H1 (cell line): Measurements from ENCODE around the gene MAGI1. TPM values are rescaled to one million over a fixed set of nuclear protein-coding genes. Genes with fewer than 3 reads are reported as not detected.

Source experiments
- CTCF ChIA-PET: fragments of 300-600 bp; sonication (Branson Sonifier 250); formaldehyde crosslinking; loops from one replicate; lab custom pipeline; 2021; ENCODE audit not compliant: partially characterized antibody; lab: Charles Lee
- POLR2A ChIA-PET: fragments of 300-600 bp; sonication (Branson Sonifier 250); formaldehyde crosslinking; loops from one replicate; lab custom pipeline; 2021; ENCODE audit warnings: inconsistent platforms; ENCODE audit not compliant: partially characterized antibody; lab: Charles Lee
- DNase-seq, 2 experiments: peaks; one replicate each; pipeline versions ENCODE4 v3.0.0 to v3.0.0-alpha.2; 2010 to 2022; ENCODE audit warnings: low spot score in 2 of 2, low read depth in 1 of 2, mixed read lengths in 1 of 2
- FAIRE-seq: peaks from 2 replicates; lab custom pipeline; 2011; peaks lifted over from hg19 to GRCh38; lab: Jason Lieb, UNC
- H2AFZ ChIP-seq: 2 replicates; pipeline ENCODE4 v1.8.1; 2012; ENCODE audit warnings: low read length, inconsistent platforms
- H2AK5ac ChIP-seq: 2 replicates; pipeline ENCODE4 v1.6.1; 2013; ENCODE audit warnings: low read depth, low read length
- H2BK120ac ChIP-seq: replicated peaks from 2 replicates; pipeline ENCODE3; 2013; ENCODE audit warnings: low read depth, low read length, inconsistent platforms
- H2BK12ac ChIP-seq: 2 replicates; pipeline ENCODE4 v1.6.1; 2013; ENCODE audit warnings: low read depth, low read length
- H2BK15ac ChIP-seq: 2 replicates; pipeline ENCODE4 v1.6.1; 2013; ENCODE audit warnings: low read length
- H2BK20ac ChIP-seq: 2 replicates; pipeline ENCODE4 v1.6.1; 2013; ENCODE audit warnings: low read length
- H2BK5ac ChIP-seq: 2 replicates; pipeline ENCODE4 v1.6.1; 2013; ENCODE audit warnings: low read depth, low read length
- H3K14ac ChIP-seq: 2 replicates; pipeline ENCODE4 v1.6.1; 2013; ENCODE audit warnings: inconsistent platforms; ENCODE audit not compliant: insufficient read length
- H3K18ac ChIP-seq: 2 replicates; pipeline ENCODE4 v1.6.1; 2013; ENCODE audit warnings: low read length; ENCODE audit errors: extremely low read depth
- H3K23ac ChIP-seq: 2 replicates; pipeline ENCODE4 v1.6.1; 2013; ENCODE audit warnings: inconsistent platforms; ENCODE audit not compliant: insufficient read length
- H3K23me2 ChIP-seq: 2 replicates; pipeline ENCODE4 v1.6.1; 2013; ENCODE audit warnings: low read depth, low read length
- H3K27ac ChIP-seq: 2 replicates; pipeline ENCODE4 v1.6.1; 2011; ENCODE audit warnings: low read depth, low read length, inconsistent platforms
- H3K27me3 ChIP-seq, 4 experiments: replicated peaks in 1 of 4; 1 replicate in 1 of 4; 2 replicates in 3 of 4; pipeline versions ENCODE4 v1.6.1 to v1.8.1; 2011 to 2013; ENCODE audit warnings: low read length in 3 of 4, mild to moderate bottlenecking in 3 of 4, inconsistent platforms in 2 of 4, mixed read lengths in 2 of 4, moderate library complexity in 1 of 4; ENCODE audit not compliant: control insufficient read depth in 3 of 4, insufficient read depth in 3 of 4; ENCODE audit errors: extremely low read depth in 1 of 4
- H3K36me3 ChIP-seq, 4 experiments: 2 replicates each; pipeline versions ENCODE4 v1.6.1 to v1.8.1; 2011 to 2013; ENCODE audit warnings: mild to moderate bottlenecking in 4 of 4, low read length in 3 of 4, moderate library complexity in 2 of 4, control low read depth in 1 of 4, inconsistent platforms in 1 of 4; ENCODE audit not compliant: insufficient read depth in 4 of 4, control insufficient read depth in 2 of 4
- H3K4ac ChIP-seq: replicated peaks from 2 replicates; pipeline ENCODE3; 2013; ENCODE audit warnings: low read length, low read depth, mixed read lengths, inconsistent platforms; ENCODE audit not compliant: insufficient read length
- H3K4me1 ChIP-seq, 4 experiments: replicated peaks in 1 of 4; 1 replicate in 1 of 4; 2 replicates in 3 of 4; pipeline versions ENCODE4 v1.6.1 to v1.8.1; 2011 to 2013; ENCODE audit warnings: low read length in 3 of 4, inconsistent platforms in 2 of 4, mixed read lengths in 1 of 4; ENCODE audit not compliant: insufficient read depth in 4 of 4, control insufficient read depth in 3 of 4
- H3K4me2 ChIP-seq, 2 experiments: 2 replicates each; pipeline versions ENCODE4 v1.6.1 to v1.8.1; 2011 to 2013; ENCODE audit warnings: low read depth in 2 of 2, low read length in 2 of 2, control low read depth in 1 of 2, inconsistent platforms in 1 of 2, mild to moderate bottlenecking in 1 of 2; ENCODE audit not compliant: insufficient read depth in 1 of 2
- H3K4me3 ChIP-seq, 4 experiments: fragments of 200-600, 300-600 bp in 1 of 4; sonication (generic), shearing (Covaris generic), sonication (Bioruptor Twin) in 1 of 4; 2 replicates each; pipeline versions ENCODE4 v1.5.1 to v1.8.1; 2011 to 2016; ENCODE audit warnings: low read length in 4 of 4, low read depth in 3 of 4, control low read depth in 2 of 4, inconsistent platforms in 2 of 4, mild to moderate bottlenecking in 2 of 4, mixed read lengths in 1 of 4, moderate library complexity in 1 of 4; ENCODE audit not compliant: insufficient read depth in 2 of 4; ENCODE audit errors: extremely low read depth in 1 of 4
- H3K56ac ChIP-seq: replicated peaks from 2 replicates; pipeline ENCODE3; 2013; ENCODE audit warnings: low read depth, mild to moderate bottlenecking, mixed read lengths, low read length, inconsistent platforms; ENCODE audit not compliant: insufficient read length
- H3K79me1 ChIP-seq: 2 replicates; pipeline ENCODE4 v1.6.1; 2013; ENCODE audit warnings: low read depth, low read length, control low read depth
- H3K79me2 ChIP-seq, 2 experiments: 2 replicates each; pipeline versions ENCODE4 v1.6.1 to v1.8.1; 2012 to 2013; ENCODE audit warnings: low read length in 2 of 2, mild to moderate bottlenecking in 2 of 2, inconsistent platforms in 1 of 2; ENCODE audit not compliant: insufficient read depth in 2 of 2, control insufficient read depth in 1 of 2
- H3K9ac ChIP-seq, 4 experiments: replicated peaks in 1 of 4; 1 replicate in 1 of 4; 2 replicates in 3 of 4; pipeline versions ENCODE4 v1.6.1 to v1.8.1; 2011 to 2013; ENCODE audit warnings: low read depth in 3 of 4, low read length in 3 of 4, control low read depth in 2 of 4, mild to moderate bottlenecking in 2 of 4, moderate library complexity in 2 of 4, inconsistent platforms in 1 of 4; ENCODE audit errors: extremely low read depth in 1 of 4
- H3K9me3 ChIP-seq, 2 experiments: 2 replicates each; pipeline versions ENCODE4 v1.6.1 to v1.8.1; 2012 to 2013; ENCODE audit warnings: mild to moderate bottlenecking in 2 of 2, moderate library complexity in 2 of 2, control low read depth in 1 of 2, inconsistent platforms in 1 of 2, low read depth in 1 of 2, low read length in 1 of 2, mixed read lengths in 1 of 2; ENCODE audit not compliant: insufficient read depth in 2 of 2
- H4K20me1 ChIP-seq, 2 experiments: replicated peaks in 1 of 2; 2 replicates each; pipeline versions ENCODE3 to v1.8.1; 2011 to 2013; ENCODE audit warnings: inconsistent platforms in 2 of 2, low read length in 2 of 2, mild to moderate bottlenecking in 1 of 2; ENCODE audit not compliant: insufficient read depth in 2 of 2, control insufficient read depth in 1 of 2
- H4K5ac ChIP-seq: 2 replicates; pipeline ENCODE4 v1.6.1; 2013; ENCODE audit warnings: low read length, low read depth, mixed read lengths, inconsistent platforms; ENCODE audit not compliant: insufficient read length
- H4K8ac ChIP-seq: 2 replicates; pipeline ENCODE4 v1.8.0; 2013; ENCODE audit warnings: mild to moderate bottlenecking, moderate library complexity, low read length, inconsistent platforms; ENCODE audit not compliant: insufficient read depth; ENCODE audit errors: extremely low read depth
- H4K91ac ChIP-seq: replicated peaks from 2 replicates; pipeline ENCODE3; 2013; ENCODE audit warnings: low read length, mixed read lengths, inconsistent platforms; ENCODE audit not compliant: insufficient read length
- MAFK ChIP-seq: IDR thresholded peaks from 2 replicates; pipeline ENCODE4 v1.6.1; 2012; ENCODE audit warnings: low read depth, mild to moderate bottlenecking, improper control_type of control experiment, low read length
- TBP ChIP-seq: IDR thresholded peaks from 2 replicates; pipeline ENCODE4 v1.6.1; 2011; ENCODE audit warnings: low read depth, low read length, improper control_type of control experiment
- WGBS, 2 experiments: shearing (Covaris generic) in 1 of 2; methylation state at CpG; one replicate each; pipeline versions ENCODE4 v1.1.6 to v1.1.7; 2013 to 2015; ENCODE audit warnings: low lambda C conversion rate in 2 of 2, mixed read lengths in 2 of 2, inconsistent platforms in 1 of 2, low coverage in 1 of 2, missing lambda C conversion rate in 1 of 2; ENCODE audit not compliant: insufficient replicate concordance in 2 of 2, insufficient coverage in 1 of 2, insufficient read length in 1 of 2; ENCODE audit errors: extremely low coverage in 1 of 2, missing lambda C conversion rate in 1 of 2; 5-methylcytosine and 5-hydroxymethylcytosine counted together
- polyA plus RNA-seq, 7 experiments: library from polyadenylated mRNA; depleted of rRNA in 3 of 7; stranded (reverse) in 5 of 7; unstranded in 2 of 7; fragments of >200 nt in 5 of 7; fragments of 200-250 nt in 2 of 7; gene quantifications; 1 replicate in 5 of 7; 2 replicates in 1 of 7; 4 replicates in 1 of 7; pipeline versions ENCODE4 v1.2.1 to v1.2.3, GENCODE V29; 2011 to 2013; ENCODE audit warnings: missing spikeins in 2 of 7, mixed read lengths in 2 of 7
- total RNA-seq: library from RNA; stranded (reverse); fragmentation: NEBNext Ultra II Directional; extraction: Animal tissue kit (Norgen Biotek cat#: 25700); gene quantifications from 2 replicates; pipeline ENCODE4 v1.2.1, GENCODE V29; 2021

MAGI1 gene
- total and polyA plus RNA-seq, 2 of the 8 experiments (the other 6 are each of a cell fraction or from before 2014, with no cell fraction given), result 19.8 to 78.0 TPM

GRCh38 chr3:65728138-65728537, 310.6 kb downstream of the MAGI1 start:
- H3K27me3 ChIP-seq, result no peaks in the 10 kb centered on the region
- H4K5ac ChIP-seq, result no peak overlapping the region
- no peak overlapping the region for H2BK12ac ChIP-seq
- H2BK20ac ChIP-seq, result no peak overlapping the region
- H4K20me1 ChIP-seq, result no peaks in the 10 kb centered on the region
- no peak overlapping the region for H2BK15ac ChIP-seq
- ChIA-PET CTCF (interaction anchor here (0.6 to 1.7 kb wide), 10 partner anchors 8 to 423 kb away, joined by 3 to 8 read pairs (median 4); no protein-coding TSS in a partner anchor), POLR2A (no interaction called here)
- no peak overlapping the region for H2BK5ac ChIP-seq
- no peak overlapping the region for H3K18ac ChIP-seq
- no peak overlapping the region for H3K4me3 ChIP-seq
- no peaks in the 10 kb centered on the region for H3K36me3 ChIP-seq
- no peak overlapping the region for H4K91ac ChIP-seq
- H4K8ac ChIP-seq, result no peak overlapping the region
- WGBS, 2 experiments, result 42% methylated on average over 2 of the region's 2 CpGs; no CpG with 5 or more reads in 1 of the 2 experiments
- H3K4me1 ChIP-seq, result peaks cover 0 to 17% (median 2%) of the 10 kb centered on the region in 4 experiments; a peak in 5 of 7 replicates
- FAIRE-seq, result peak; percentile 63
- no peak overlapping the region for H3K56ac ChIP-seq
- no peak overlapping the region; a peak in 1 of 4 replicates for H3K4me2 ChIP-seq
- no peak overlapping the region for H2AK5ac ChIP-seq
- no peak overlapping the region for H3K14ac ChIP-seq
- peaks cover 0 to 5% of the 10 kb centered on the region in 2 experiments; a peak in 2 of 4 replicates for H3K79me2 ChIP-seq
- DNase-seq, result no peak
- no peaks in the 10 kb centered on the region; the same call in 1 of the 2 replicates for H3K79me1 ChIP-seq
- no peak overlapping the region for H3K4ac ChIP-seq
- TF ChIP-seq MAFK (peak; percentile 5; the same call in 1 of the 2 replicates), TBP (no peak)
- no peak overlapping the region for H2BK120ac ChIP-seq
- no peak overlapping the region for H2AFZ ChIP-seq
- no peaks in the 10 kb centered on the region for H3K23me2 ChIP-seq
- H3K9ac ChIP-seq, result no peak overlapping the region
- H3K23ac ChIP-seq, result no peak overlapping the region
- no peaks in the 10 kb centered on the region for H3K9me3 ChIP-seq
- H3K27ac ChIP-seq, result no peak overlapping the region
